GM23248 (cell line): ENCODE results near the gene MEX3A. TPM values are rescaled to one million over a fixed set of nuclear protein-coding genes. Genes with fewer than 3 reads are reported as not detected.
A peak's percentile ranks its signal among the peaks of the same experiment; 100 is the strongest.
"Not testable (repeated sequence)": the region's sequence is repeated elsewhere in the genome, so short reads cannot be mapped to it uniquely, and the experiment has no call there.

Source experiments
- DNase-seq: peaks from one replicate; pipeline ENCODE4 v3.0.0-alpha.2; 2015
- H2AFZ ChIP-seq: fragments of 200-600 bp; sonication (generic); 2 replicates; pipeline ENCODE4 v1.6.1; 2016; ENCODE audit warnings: antibody characterized with exemption
- H3F3A ChIP-seq: fragments of 200-600 bp; sonication (generic); 2 replicates; pipeline ENCODE4 v1.6.1; 2016; ENCODE audit warnings: mild to moderate bottlenecking, antibody characterized with exemption, mixed run types; ENCODE audit not compliant: insufficient read depth
- H3K27ac ChIP-seq: fragments of 200-600 bp; sonication (generic); 2 replicates; pipeline ENCODE4 v1.5.1; 2016; ENCODE audit warnings: mild to moderate bottlenecking
- H3K27me3 ChIP-seq: fragments of 200-600 bp; sonication (generic); replicated peaks from 2 replicates; pipeline ENCODE4 v1.6.1; 2016; ENCODE audit warnings: mild to moderate bottlenecking; ENCODE audit not compliant: insufficient read depth
- H3K36me3 ChIP-seq: fragments of 200-600 bp; sonication (generic); 2 replicates; pipeline ENCODE4 v1.6.1; 2016; ENCODE audit warnings: low read depth, mild to moderate bottlenecking
- H3K4me1 ChIP-seq: fragments of 200-600 bp; sonication (generic); 2 replicates; pipeline ENCODE4 v1.6.1; 2016; ENCODE audit warnings: mild to moderate bottlenecking; ENCODE audit not compliant: insufficient read depth
- H3K4me2 ChIP-seq: fragments of 200-600 bp; sonication (generic); one replicate; pipeline ENCODE4 v1.6.1; 2016; ENCODE audit warnings: mild to moderate bottlenecking; ENCODE audit not compliant: unreplicated experiment
- H3K4me3 ChIP-seq: fragments of 200-600 bp; sonication (generic); 2 replicates; pipeline ENCODE4 v1.5.1; 2016; ENCODE audit warnings: mild to moderate bottlenecking
- H3K79me2 ChIP-seq: fragments of 200-600 bp; sonication (generic); 2 replicates; pipeline ENCODE4 v1.6.1; 2016; ENCODE audit warnings: mild to moderate bottlenecking; ENCODE audit not compliant: insufficient read depth
- H3K9ac ChIP-seq: fragments of 200-600 bp; sonication (generic); 2 replicates; pipeline ENCODE4 v1.6.1; 2016; ENCODE audit warnings: mild to moderate bottlenecking
- H3K9me2 ChIP-seq: fragments of 200-600 bp; sonication (generic); 2 replicates; pipeline ENCODE4 v1.6.1; 2016; ENCODE audit warnings: mixed run types, mild to moderate bottlenecking, moderate library complexity; ENCODE audit not compliant: insufficient read depth
- H3K9me3 ChIP-seq: fragments of 200-600 bp; sonication (generic); one replicate; pipeline ENCODE4 v1.6.1; 2017; ENCODE audit warnings: low read depth
- H4K20me1 ChIP-seq: fragments of 200-600 bp; sonication (generic); 2 replicates; pipeline ENCODE4 v1.6.0; 2016; ENCODE audit not compliant: insufficient read depth
- EZH2 ChIP-seq: fragments of 200-600 bp; sonication (generic); IDR thresholded peaks from 2 replicates; pipeline ENCODE4 v1.6.1; 2018; ENCODE audit warnings: antibody characterized with exemption, mild to moderate bottlenecking; ENCODE audit not compliant: insufficient read depth, poor library complexity, severe bottlenecking
- EZH2phosphoT487 ChIP-seq: fragments of 200-600 bp; sonication (generic); IDR thresholded peaks from 2 replicates; pipeline ENCODE4 v1.6.1; 2018; ENCODE audit warnings: antibody characterized with exemption, moderate library complexity, mild to moderate bottlenecking, low read depth; ENCODE audit not compliant: insufficient read depth
- WGBS, 2 experiments: methylation state at CpG; one replicate each; pipeline ENCODE4 v1.1.6; 2015 to 2017; ENCODE audit warnings: low lambda C conversion rate in 2 of 2, low coverage in 1 of 2; ENCODE audit errors: missing lambda C conversion rate in 2 of 2; 5-methylcytosine and 5-hydroxymethylcytosine counted together
- in situ Hi-C: fragments of 300-500 bp; cut with MboI; formaldehyde crosslinking; loops from 2 replicates; pipeline ENCODE4 v1.15.0; 2020
- polyA plus RNA-seq: library from polyadenylated mRNA; unstranded; fragments of >200 nt; fragmentation: Nextera tagmentation; extraction: Ambion mirVana; gene quantifications from 2 replicates; pipeline ENCODE4 v1.2.1, GENCODE V29; 2016
- total RNA-seq: library from RNA; depleted of rRNA; stranded (reverse); fragments of >200 nt; shearing (Covaris generic); gene quantifications from 2 replicates; pipeline ENCODE4 v1.2.3, GENCODE V29; 2014

MEX3A gene
- total and polyA plus RNA-seq, 2 experiments from 2014 or later: 0.05 to 0.22 TPM

GRCh38 chr1:156118177-156118868 is 36.1 kb upstream of the MEX3A start:
- 1 to 2% methylated on average over 8 of the region's 8 CpGs for WGBS, 2 experiments
- peaks cover 47% of the 10 kb centered on the region for H3K4me1 ChIP-seq
- in situ Hi-C loops: no loop called here

GRCh38 chr1:156117414-156118176 is 35.3 kb upstream of the MEX3A start:
- Histone ChIP-seq H3K9me2 (no peaks in the 10 kb centered on the region), H3K27ac (peak overlapping the region; percentile 100), H3K9me3 (no peaks in the 10 kb centered on the region), H3K9ac (peak overlapping the region; percentile 100), H3K4me1 (peaks cover 47% of the 10 kb centered on the region), H3K27me3 (no peaks in the 10 kb centered on the region), H3K36me3 (peaks cover 14% of the 10 kb centered on the region; the same call in 1 of the 2 replicates), H3K4me3 (peak overlapping the region; percentile 100), H3K4me2 (peak overlapping the region; percentile 98), H3F3A (peaks cover 67% of the 10 kb centered on the region), H4K20me1 (peaks cover 9% of the 10 kb centered on the region; the same call in 1 of the 2 replicates), H2AFZ (no peak overlapping the region), H3K79me2 (peaks cover 88% of the 10 kb centered on the region)
- TF ChIP-seq EZH2: no peak
- TF ChIP-seq EZH2phosphoT487: no peak
- WGBS, 2 experiments: 4 to 7% methylated on average over 13 of the region's 13 CpGs
- in situ Hi-C loops: no loop called here
- DNase-seq: peak; percentile 48

More at GRCh38 chr1:156118177-156118868, 36.1 kb upstream of the MEX3A start:
- no peaks in the 10 kb centered on the region for H3K27me3 ChIP-seq
- peaks cover 9% of the 10 kb centered on the region; the same call in 1 of the 2 replicates for H4K20me1 ChIP-seq
- peak; percentile 79 for DNase-seq
- no peaks in the 10 kb centered on the region for H3K9me3 ChIP-seq
- no peak for TF ChIP-seq EZH2phosphoT487
- TF ChIP-seq EZH2: no peak
- H3K27ac ChIP-seq: peak overlapping the region; percentile 100
- no peaks in the 10 kb centered on the region for H3K9me2 ChIP-seq
- H3F3A ChIP-seq: peaks cover 74% of the 10 kb centered on the region
- H2AFZ ChIP-seq: no peak overlapping the region
- H3K9ac ChIP-seq: peak overlapping the region; percentile 100
- peak overlapping the region; percentile 100 for H3K4me3 ChIP-seq
- peak overlapping the region; percentile 98 for H3K4me2 ChIP-seq
- peaks cover 14% of the 10 kb centered on the region; the same call in 1 of the 2 replicates for H3K36me3 ChIP-seq
- H3K79me2 ChIP-seq: peaks cover 93% of the 10 kb centered on the region

GRCh38 chr1:156116731-156117130 is 34.5 kb upstream of the MEX3A start:
- Histone ChIP-seq H3F3A (peaks cover 63% of the 10 kb centered on the region), H3K4me2 (peak overlapping the region; percentile 98), H3K27ac (peak overlapping the region; percentile 100), H3K79me2 (peaks cover 79% of the 10 kb centered on the region), H3K4me3 (peak overlapping the region; percentile 100), H3K36me3 (peaks cover 14% of the 10 kb centered on the region; the same call in 1 of the 2 replicates), H3K9ac (peak overlapping the region; percentile 100), H3K4me1 (peaks cover 42% of the 10 kb centered on the region)
- WGBS, 2 experiments: 1 to 6% methylated on average over 5 of the region's 5 CpGs
- H2AFZ ChIP-seq, H3K9me2 ChIP-seq, H3K27me3 ChIP-seq, in situ Hi-C loops, H3K9me3 ChIP-seq, H4K20me1 ChIP-seq: not testable (repeated sequence)
- DNase-seq: peak; percentile 44

- WGBS, 2 experiments: 1 to 3% methylated on average over 16 to 19 of the region's 19 CpGs
- in situ Hi-C loops: no loop called here
- H4K20me1 ChIP-seq: peaks cover 9% of the 10 kb centered on the region; the same call in 1 of the 2 replicates
Observed at GRCh38 chr1:156115514-156116374, 33.5 kb upstream of the MEX3A start.

More at GRCh38 chr1:156115514-156116374, 33.5 kb upstream of the MEX3A start:
- H3K9me2 ChIP-seq: no peaks in the 10 kb centered on the region
- peak overlapping the region; percentile 100 for H3K9ac ChIP-seq
- H2AFZ ChIP-seq: no peak overlapping the region
- no peaks in the 10 kb centered on the region for H3K9me3 ChIP-seq
- H3K4me1 ChIP-seq: peaks cover 32% of the 10 kb centered on the region
- peak; percentile 86 for DNase-seq
- no peak for TF ChIP-seq EZH2
- TF ChIP-seq EZH2phosphoT487: peak; percentile 51; the same call in 1 of the 2 replicates
- H3K4me2 ChIP-seq: peak overlapping the region; percentile 98
- H3F3A ChIP-seq: peaks cover 54% of the 10 kb centered on the region
- peaks cover 14% of the 10 kb centered on the region; the same call in 1 of the 2 replicates for H3K36me3 ChIP-seq
- no peaks in the 10 kb centered on the region for H3K27me3 ChIP-seq
- H3K4me3 ChIP-seq: peak overlapping the region; percentile 100
- H3K27ac ChIP-seq: peak overlapping the region; percentile 100
- peaks cover 69% of the 10 kb centered on the region for H3K79me2 ChIP-seq
